OCI-LY7 (cell line): ENCODE measurements around the gene ACSS1. TPM values are rescaled to one million over a fixed set of nuclear protein-coding genes. Genes with fewer than 3 reads are reported as not detected.

Source experiments
- BruUV-seq: library from RNA; stranded (reverse); fragments of 400-500 nt; replicated peaks from 2 replicates; lab custom pipeline; 2021; lab: Mats Ljungman, UMichigan
- CTCF ChIA-PET: fragments of 300-600 bp; sonication (Branson Sonifier 250); formaldehyde crosslinking; loops from one replicate; lab custom pipeline; 2022; ENCODE audit warnings: antibody characterized with exemption; ENCODE audit not compliant: unreplicated experiment; lab: Charles Lee
- POLR2A ChIA-PET: fragments of 300-600 bp; sonication (Branson Sonifier 250); formaldehyde crosslinking; loops from one replicate; lab custom pipeline; 2022; ENCODE audit warnings: antibody characterized with exemption; lab: Charles Lee
- DNase-seq: peaks from one replicate; pipeline ENCODE4 v3.0.0-alpha.2; 2015; ENCODE audit warnings: low spot score
- H2AFZ ChIP-seq: fragments of 200-600 bp; sonication (generic), shearing (Covaris generic); 2 replicates; pipeline ENCODE4 v1.6.1; 2014; ENCODE audit warnings: mild to moderate bottlenecking, antibody characterized with exemption, low read length, moderate library complexity
- H3K27ac ChIP-seq: fragments of 200-600 bp; sonication (generic); 2 replicates; pipeline ENCODE4 v1.5.1; 2014; ENCODE audit warnings: mixed run types, low read depth, mild to moderate bottlenecking, moderate library complexity, low read length, inconsistent platforms; ENCODE audit not compliant: poor library complexity, severe bottlenecking
- H3K36me3 ChIP-seq: fragments of 200-600 bp; sonication (generic); 2 replicates; pipeline ENCODE4 v1.6.1; 2014; ENCODE audit warnings: mild to moderate bottlenecking, antibody characterized with exemption, low read length, moderate library complexity, mixed read lengths; ENCODE audit not compliant: insufficient read depth
- H3K4me1 ChIP-seq: fragments of 200-600 bp; sonication (generic); 2 replicates; pipeline ENCODE4 v1.5.1; 2014; ENCODE audit warnings: mild to moderate bottlenecking, low read length; ENCODE audit not compliant: insufficient read depth, poor library complexity, severe bottlenecking
- H3K4me2 ChIP-seq: fragments of 200-600 bp; sonication (generic); 2 replicates; pipeline ENCODE4 v1.6.1; 2014; ENCODE audit warnings: mild to moderate bottlenecking, low read length
- H3K4me3 ChIP-seq: fragments of 200-600 bp; sonication (generic); 2 replicates; pipeline ENCODE4 v1.5.1; 2014; ENCODE audit warnings: mild to moderate bottlenecking, low read depth, low read length; ENCODE audit not compliant: poor library complexity, severe bottlenecking
- H3K79me2 ChIP-seq: fragments of 200-600 bp; sonication (generic); 2 replicates; pipeline ENCODE4 v1.6.1; 2016; ENCODE audit warnings: low read depth, mild to moderate bottlenecking, low read length, moderate library complexity, mixed read lengths; ENCODE audit not compliant: insufficient read depth
- H3K9me2 ChIP-seq: fragments of 200-600 bp; sonication (generic); 2 replicates; pipeline ENCODE4 v1.6.1; 2016; ENCODE audit warnings: mild to moderate bottlenecking, low read length, mixed read lengths; ENCODE audit not compliant: insufficient read depth
- H3K9me3 ChIP-seq: fragments of 200-600 bp; sonication (generic); 2 replicates; pipeline ENCODE4 v1.6.1; 2014; ENCODE audit warnings: mild to moderate bottlenecking, mixed run types, low read length, mixed read lengths
- H4K20me1 ChIP-seq: fragments of 200-600 bp; sonication (generic); 2 replicates; pipeline ENCODE4 v1.6.1; 2014; ENCODE audit warnings: mild to moderate bottlenecking, antibody characterized with exemption, low read length, moderate library complexity, mixed read lengths; ENCODE audit not compliant: insufficient read depth
- CTCF ChIP-seq: fragments of 200-600 bp; sonication (generic); conservative IDR thresholded peaks from 2 replicates; pipeline ENCODE4 v1.5.1; 2014; ENCODE audit warnings: mild to moderate bottlenecking, antibody characterized with exemption, low read length, moderate library complexity, mixed read lengths
- EZH2phosphoT487 ChIP-seq: fragments of 200-600 bp; sonication (generic); IDR thresholded peaks from 2 replicates; pipeline ENCODE4 v1.6.1; 2018; ENCODE audit warnings: low read depth, borderline replicate concordance, mild to moderate bottlenecking, mixed run types, antibody characterized with exemption, low read length, moderate library complexity, mixed read lengths
- intact Hi-C: fragments of 100-400 bp; cut with micrococcal nuclease; formaldehyde crosslinking; loops from one replicate; pipeline ENCODE4 v1.10.0; 2022; ENCODE audit not compliant: unreplicated experiment
- total RNA-seq, 2 experiments: library from RNA; depleted of rRNA in 1 of 2; stranded (reverse); fragments of >200 nt in 1 of 2; shearing (Covaris generic) in 1 of 2; gene quantifications; 2 replicates each; pipeline ENCODE4 v1.2.3, GENCODE V29; 2014 to 2022

ACSS1 gene
- total RNA-seq, 2 experiments from 2014 or later, result 0.35 to 0.40 TPM

GRCh38 chr20:25000268-25000801 lies 57.6 kb downstream of the ACSS1 start:
- Histone ChIP-seq H3K4me1 (no peaks in the 10 kb centered on the region), H3K27ac (no peak overlapping the region), H3K4me3 (no peak overlapping the region), H3K4me2 (no peak overlapping the region), H4K20me1 (no peaks in the 10 kb centered on the region), H3K9me3 (no peaks in the 10 kb centered on the region), H3K9me2 (no peaks in the 10 kb centered on the region), H2AFZ (no peak overlapping the region), H3K79me2 (no peaks in the 10 kb centered on the region), H3K36me3 (no peaks in the 10 kb centered on the region)
- POLR2A ChIA-PET, result interaction anchor here (1.2 kb wide), 1 partner anchor 36 kb away, joined by 4 read pairs; no protein-coding TSS in a partner anchor
- CTCF ChIA-PET, result no interaction called here
- TF ChIP-seq EZH2phosphoT487 (no peak), CTCF (no peak)
- intact Hi-C loops, result no loop called here
- no TSS peak for BruUV-seq
- no peak for DNase-seq

GRCh38 chr20:24999568-24999967 lies 58.4 kb downstream of the ACSS1 start:
- Histone ChIP-seq H3K9me2 (no peaks in the 10 kb centered on the region), H3K79me2 (no peaks in the 10 kb centered on the region), H3K27ac (no peak overlapping the region), H3K9me3 (no peaks in the 10 kb centered on the region), H4K20me1 (no peaks in the 10 kb centered on the region), H2AFZ (no peak overlapping the region), H3K4me1 (no peaks in the 10 kb centered on the region), H3K36me3 (no peaks in the 10 kb centered on the region), H3K4me2 (no peak overlapping the region), H3K4me3 (no peak overlapping the region)
- BruUV-seq, result no TSS peak
- no peak for TF ChIP-seq CTCF
- no peak for TF ChIP-seq EZH2phosphoT487
- intact Hi-C loops, result loop anchor here (10.0 kb wide), 1 partner anchor 625 kb away; the partner anchor contains the start of gene NANP
- no peak for DNase-seq
- POLR2A ChIA-PET, result interaction anchor here (1.2 kb wide), 1 partner anchor 37 kb away, joined by 4 read pairs; no protein-coding TSS in a partner anchor
- CTCF ChIA-PET, result no interaction called here
